ENCODE results near the gene MAP4K5. TPM values are rescaled to one million over a fixed set of nuclear protein-coding genes. Genes with fewer than 3 reads are reported as not detected.

Gene MAP4K5
- polyA plus RNA-seq, 3 donors = 5.0 to 9.1 (median 7.7) TPM

DNA sequence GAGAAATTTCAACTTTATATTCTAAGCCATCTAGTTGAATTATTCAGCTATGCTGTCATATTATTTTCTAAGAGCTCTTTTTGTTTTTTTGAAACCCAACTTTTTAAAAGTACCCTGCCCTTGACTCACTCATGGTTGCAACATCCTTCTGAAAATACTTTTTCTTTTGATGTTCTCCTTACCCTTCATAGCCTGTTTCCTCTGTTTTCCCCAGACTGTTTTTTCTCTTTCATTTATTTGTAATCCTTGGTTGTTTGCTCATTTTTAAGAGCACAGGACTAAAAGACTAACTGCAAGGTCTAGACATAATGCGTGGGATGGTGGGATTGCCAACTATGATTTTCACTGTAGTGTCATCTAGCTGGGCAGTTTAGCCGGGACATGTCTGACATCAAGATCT lies 114.5 kb downstream of the MAP4K5 start:
- intact Hi-C loops (cut with micrococcal nuclease) = no loop called here
- H3K36me3 Mint-ChIP-seq = peaks cover 48 to 60% of the 10 kb centered on the region in 2 donors
- 100% methylated on average over 2 of the region's 2 CpGs for WGBS (ENCODE audit: insufficient coverage)

DNA sequence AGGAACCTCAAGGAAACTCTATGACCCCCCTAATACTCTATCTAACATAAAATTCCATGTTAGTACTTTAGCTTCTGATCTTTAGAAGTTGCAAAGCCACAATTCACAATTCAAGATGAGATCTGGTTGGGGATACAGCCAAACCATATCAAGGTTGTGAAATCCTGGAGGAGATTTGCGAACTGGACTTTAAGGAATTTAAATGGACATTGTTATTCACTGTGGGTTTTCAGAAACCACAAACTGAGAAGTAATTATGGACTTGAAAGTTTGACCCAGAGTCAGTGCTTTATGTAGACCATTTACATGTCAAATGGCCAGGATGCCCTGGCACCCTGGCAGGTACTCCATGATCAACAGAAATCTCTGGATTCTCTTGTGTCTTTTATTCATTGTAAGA lies 121.4 kb downstream of the MAP4K5 start:
- no peak overlapping the region for H3K4me3 ChIP-seq (replicated peaks in 1 of 3; ENCODE audit: low read depth in 2 of 3, low read length in 3 of 3)
- Mint-ChIP-seq H3K36me3 (peaks cover 7 to 12% of the 10 kb centered on the region in 2 donors), H3K27ac (peak overlapping the region in 1 of 7 donors; percentile 42), H3K9me3 (peaks cover 2 to 15% (median 5%) of the 10 kb centered on the region in 7 donors), H3K27me3 (ENCODE audit: low read depth in 3 of 3) (no peaks in the 10 kb centered on the region), H3K4me3 (no peak overlapping the region), H3K4me1 (no peaks in the 10 kb centered on the region)
- no peak overlapping the region for H3K4me2 ChIP-seq (replicated peaks; ENCODE audit: extremely low read depth, low read length, poor library complexity, severe bottlenecking)
- intact Hi-C loops (cut with micrococcal nuclease) = no loop called here
- no peak overlapping the region for H2AFZ ChIP-seq (ENCODE audit: insufficient read depth, low read depth, low read length, poor library complexity, severe bottlenecking)
- H3K9ac ChIP-seq (ENCODE audit: insufficient read depth, low read length, poor library complexity, severe bottlenecking) = no peak overlapping the region
- peaks cover 0 to 2% of the 10 kb centered on the region in 2 donors for H3K36me3 ChIP-seq (replicated peaks in 1 of 2; ENCODE audit: control insufficient read depth in 1 of 2, insufficient read depth in 2 of 2, low read length in 2 of 2)
- H3K9me3 ChIP-seq (replicated peaks in 1 of 2; ENCODE audit: control insufficient read depth in 1 of 2, insufficient read depth in 1 of 2, low read length in 2 of 2) = no peaks in the 10 kb centered on the region
- no peaks in the 10 kb centered on the region for H3K27me3 ChIP-seq (ENCODE audit: control insufficient read depth in 2 of 2, insufficient read depth in 2 of 2, low read length in 2 of 2)
- no CpG with 5 or more reads among the region's 1 CpG for WGBS (ENCODE audit: insufficient coverage)
- no peaks in the 10 kb centered on the region for H4K20me1 ChIP-seq (ENCODE audit: insufficient read depth, low read length)
- no peak for DNase-seq
- no peak overlapping the region for H3K27ac ChIP-seq (ENCODE audit: low read depth in 1 of 2, low read length in 2 of 2)
- no peaks in the 10 kb centered on the region for H3K79me2 ChIP-seq (ENCODE audit: insufficient read depth, low read length)
- H3K4me1 ChIP-seq (ENCODE audit: control insufficient read depth in 1 of 2, insufficient read depth in 2 of 2, low read length in 2 of 2) = no peaks in the 10 kb centered on the region
- TF ChIP-seq, protein P1, sequence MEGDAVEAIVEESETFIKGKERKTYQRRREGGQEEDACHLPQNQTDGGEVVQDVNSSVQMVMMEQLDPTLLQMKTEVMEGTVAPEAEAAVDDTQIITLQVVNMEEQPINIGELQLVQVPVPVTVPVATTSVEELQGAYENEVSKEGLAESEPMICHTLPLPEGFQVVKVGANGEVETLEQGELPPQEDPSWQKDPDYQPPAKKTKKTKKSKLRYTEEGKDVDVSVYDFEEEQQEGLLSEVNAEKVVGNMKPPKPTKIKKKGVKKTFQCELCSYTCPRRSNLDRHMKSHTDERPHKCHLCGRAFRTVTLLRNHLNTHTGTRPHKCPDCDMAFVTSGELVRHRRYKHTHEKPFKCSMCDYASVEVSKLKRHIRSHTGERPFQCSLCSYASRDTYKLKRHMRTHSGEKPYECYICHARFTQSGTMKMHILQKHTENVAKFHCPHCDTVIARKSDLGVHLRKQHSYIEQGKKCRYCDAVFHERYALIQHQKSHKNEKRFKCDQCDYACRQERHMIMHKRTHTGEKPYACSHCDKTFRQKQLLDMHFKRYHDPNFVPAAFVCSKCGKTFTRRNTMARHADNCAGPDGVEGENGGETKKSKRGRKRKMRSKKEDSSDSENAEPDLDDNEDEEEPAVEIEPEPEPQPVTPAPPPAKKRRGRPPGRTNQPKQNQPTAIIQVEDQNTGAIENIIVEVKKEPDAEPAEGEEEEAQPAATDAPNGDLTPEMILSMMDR (IDR thresholded peaks at IDR 0.05) = no peak

More for the DNA sequence above, 114.5 kb downstream of the MAP4K5 start:
- Mint-ChIP-seq H3K4me1 (peaks cover 3% of the 10 kb centered on the region), H3K9me3 (peaks cover 0 to 17% (median 4%) of the 10 kb centered on the region in 7 donors), H3K27ac (peak overlapping the region in 3 of 7 donors; percentile 33 to 58 (median 35)), H3K4me3 (no peak overlapping the region), H3K27me3 (ENCODE audit: low read depth in 3 of 3) (peaks cover 0 to 1% (median 0%) of the 10 kb centered on the region in 3 donors)
- H3K4me3 ChIP-seq (replicated peaks in 1 of 3; ENCODE audit: low read depth in 2 of 3, low read length in 3 of 3) = no peak overlapping the region
- H4K20me1 ChIP-seq (ENCODE audit: insufficient read depth, low read length) = no peaks in the 10 kb centered on the region
- TF ChIP-seq, protein P1 (IDR thresholded peaks at IDR 0.05) = no peak
- no peaks in the 10 kb centered on the region for H3K79me2 ChIP-seq (ENCODE audit: insufficient read depth, low read length)
- H3K9ac ChIP-seq (ENCODE audit: insufficient read depth, low read length, poor library complexity, severe bottlenecking) = no peak overlapping the region
- no peak overlapping the region for H3K27ac ChIP-seq (ENCODE audit: low read depth in 1 of 2, low read length in 2 of 2)
- H3K36me3 ChIP-seq (replicated peaks in 1 of 2; ENCODE audit: control insufficient read depth in 1 of 2, insufficient read depth in 2 of 2, low read length in 2 of 2) = peaks cover 13 to 58% of the 10 kb centered on the region in 2 donors
- H3K27me3 ChIP-seq (ENCODE audit: control insufficient read depth in 2 of 2, insufficient read depth in 2 of 2, low read length in 2 of 2) = no peaks in the 10 kb centered on the region
- no peak for DNase-seq
- H3K4me2 ChIP-seq (replicated peaks; ENCODE audit: extremely low read depth, low read length, poor library complexity, severe bottlenecking) = no peak overlapping the region
- no peaks in the 10 kb centered on the region for H3K9me3 ChIP-seq (replicated peaks in 1 of 2; ENCODE audit: control insufficient read depth in 1 of 2, insufficient read depth in 1 of 2, low read length in 2 of 2)
- H3K4me1 ChIP-seq (ENCODE audit: control insufficient read depth in 1 of 2, insufficient read depth in 2 of 2, low read length in 2 of 2) = no peaks in the 10 kb centered on the region
- H2AFZ ChIP-seq (ENCODE audit: insufficient read depth, low read depth, low read length, poor library complexity, severe bottlenecking) = no peak overlapping the region

Data from CD14-positive monocyte (primary cell).